ENCODE measurements around the gene C19orf81.

DNA sequence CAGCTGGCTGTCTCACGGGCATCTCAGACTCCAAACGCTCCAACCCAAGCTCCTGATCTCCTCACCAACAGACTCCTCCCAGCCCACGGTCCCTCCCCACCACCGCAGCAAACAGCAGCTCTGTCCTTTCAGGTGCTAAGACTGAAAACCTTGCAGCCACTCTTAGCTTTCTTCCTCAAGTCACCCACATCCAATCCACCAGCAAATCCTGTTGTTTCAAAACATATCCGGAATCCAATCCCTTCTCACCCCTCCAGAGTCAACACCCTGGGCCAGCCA is 20.8 kb downstream of the C19orf81 start:
- TF ChIP-seq, protein P1, sequence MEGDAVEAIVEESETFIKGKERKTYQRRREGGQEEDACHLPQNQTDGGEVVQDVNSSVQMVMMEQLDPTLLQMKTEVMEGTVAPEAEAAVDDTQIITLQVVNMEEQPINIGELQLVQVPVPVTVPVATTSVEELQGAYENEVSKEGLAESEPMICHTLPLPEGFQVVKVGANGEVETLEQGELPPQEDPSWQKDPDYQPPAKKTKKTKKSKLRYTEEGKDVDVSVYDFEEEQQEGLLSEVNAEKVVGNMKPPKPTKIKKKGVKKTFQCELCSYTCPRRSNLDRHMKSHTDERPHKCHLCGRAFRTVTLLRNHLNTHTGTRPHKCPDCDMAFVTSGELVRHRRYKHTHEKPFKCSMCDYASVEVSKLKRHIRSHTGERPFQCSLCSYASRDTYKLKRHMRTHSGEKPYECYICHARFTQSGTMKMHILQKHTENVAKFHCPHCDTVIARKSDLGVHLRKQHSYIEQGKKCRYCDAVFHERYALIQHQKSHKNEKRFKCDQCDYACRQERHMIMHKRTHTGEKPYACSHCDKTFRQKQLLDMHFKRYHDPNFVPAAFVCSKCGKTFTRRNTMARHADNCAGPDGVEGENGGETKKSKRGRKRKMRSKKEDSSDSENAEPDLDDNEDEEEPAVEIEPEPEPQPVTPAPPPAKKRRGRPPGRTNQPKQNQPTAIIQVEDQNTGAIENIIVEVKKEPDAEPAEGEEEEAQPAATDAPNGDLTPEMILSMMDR (IDR thresholded peaks at IDR 0.05; ENCODE audit: insufficient read depth, low read depth, low read length), result no peak
- TF ChIP-seq EZH2 (IDR thresholded peaks at IDR 0.05; ENCODE audit: insufficient read depth, low read length), result no peak
